ENCODE results near the gene MCF2L. TPM values are rescaled to one million over a fixed set of nuclear protein-coding genes. Genes with fewer than 3 reads are reported as not detected.

The MCF2L gene
- total RNA-seq, 1 donor from 2014 or later, result 40.4 TPM

DNA sequence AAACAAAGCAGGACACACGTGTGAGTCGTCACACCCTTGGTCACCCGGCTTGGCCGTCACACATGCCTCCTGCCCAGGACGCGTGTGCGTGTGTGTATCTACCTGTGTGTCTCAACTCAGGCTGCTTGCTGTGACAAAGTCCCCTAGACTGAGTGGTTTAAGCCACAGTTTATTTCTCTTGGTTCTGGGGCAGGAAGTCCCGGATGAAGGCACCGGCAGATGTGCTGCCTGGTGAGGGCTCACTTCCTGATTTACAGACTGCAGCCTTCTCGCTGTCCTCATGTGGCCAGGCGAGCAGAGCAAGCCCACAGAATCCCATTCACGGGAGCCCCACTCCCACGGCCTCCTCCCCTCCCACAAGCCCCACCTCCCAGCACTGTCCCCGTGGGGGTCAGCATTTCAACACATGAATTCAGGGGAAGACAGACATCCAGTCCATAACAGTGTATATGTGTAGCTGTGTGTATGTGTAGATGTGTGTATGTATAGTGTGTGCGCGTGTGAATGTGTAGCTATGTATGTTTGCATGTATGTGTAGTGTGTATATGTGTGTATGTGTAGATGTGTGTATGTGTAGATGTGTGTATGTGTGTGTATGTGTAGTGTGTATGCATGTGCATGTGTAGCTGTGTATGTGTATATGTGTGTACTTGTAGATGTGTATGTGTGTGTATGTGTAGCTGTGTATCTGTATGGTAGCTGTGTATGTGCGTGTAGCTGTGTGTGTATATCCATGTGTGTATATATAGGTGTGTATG is 51.5 kb downstream of the MCF2L start:
- H3K27me3 ChIP-seq, result no peaks in the 10 kb centered on the region
- H3K79me2 ChIP-seq (ENCODE audit: low read depth), result no peaks in the 10 kb centered on the region
- Mint-ChIP-seq H3K4me1 (peaks cover 30% of the 10 kb centered on the region), H3K4me3 (no peak overlapping the region), H3K27me3 (ENCODE audit: insufficient read depth, low read depth) (peaks cover 22% of the 10 kb centered on the region), H3K27ac (no peak overlapping the region), H3K9me3 (peaks cover 3% of the 10 kb centered on the region), H3K36me3 (peaks cover 28% of the 10 kb centered on the region)
- no peak overlapping the region for H3K9ac ChIP-seq
- peaks cover 25% of the 10 kb centered on the region for H3F3A ChIP-seq (ENCODE audit: low read depth)
- H2AFZ ChIP-seq (replicated peaks), result no peak overlapping the region
- H3K4me2 ChIP-seq, result no peak overlapping the region
- no peaks in the 10 kb centered on the region for H3K36me3 ChIP-seq
- no peak for DNase-seq (ENCODE audit: low spot score)
- H3K4me1 ChIP-seq, result peaks cover 25% of the 10 kb centered on the region
- TF ChIP-seq EZH2phosphoT487 (IDR thresholded peaks at IDR 0.05), result no peak
- TF ChIP-seq, protein P1, sequence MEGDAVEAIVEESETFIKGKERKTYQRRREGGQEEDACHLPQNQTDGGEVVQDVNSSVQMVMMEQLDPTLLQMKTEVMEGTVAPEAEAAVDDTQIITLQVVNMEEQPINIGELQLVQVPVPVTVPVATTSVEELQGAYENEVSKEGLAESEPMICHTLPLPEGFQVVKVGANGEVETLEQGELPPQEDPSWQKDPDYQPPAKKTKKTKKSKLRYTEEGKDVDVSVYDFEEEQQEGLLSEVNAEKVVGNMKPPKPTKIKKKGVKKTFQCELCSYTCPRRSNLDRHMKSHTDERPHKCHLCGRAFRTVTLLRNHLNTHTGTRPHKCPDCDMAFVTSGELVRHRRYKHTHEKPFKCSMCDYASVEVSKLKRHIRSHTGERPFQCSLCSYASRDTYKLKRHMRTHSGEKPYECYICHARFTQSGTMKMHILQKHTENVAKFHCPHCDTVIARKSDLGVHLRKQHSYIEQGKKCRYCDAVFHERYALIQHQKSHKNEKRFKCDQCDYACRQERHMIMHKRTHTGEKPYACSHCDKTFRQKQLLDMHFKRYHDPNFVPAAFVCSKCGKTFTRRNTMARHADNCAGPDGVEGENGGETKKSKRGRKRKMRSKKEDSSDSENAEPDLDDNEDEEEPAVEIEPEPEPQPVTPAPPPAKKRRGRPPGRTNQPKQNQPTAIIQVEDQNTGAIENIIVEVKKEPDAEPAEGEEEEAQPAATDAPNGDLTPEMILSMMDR (IDR thresholded peaks at IDR 0.05), result no peak
- TF ChIP-seq EZH2 (IDR thresholded peaks at IDR 0.05), result no peak
- no peak overlapping the region for H3K27ac ChIP-seq
- peaks cover 31% of the 10 kb centered on the region for H4K20me1 ChIP-seq (ENCODE audit: low read depth)
- H3K9me3 ChIP-seq (ENCODE audit: low read depth), result no peaks in the 10 kb centered on the region
- no peak overlapping the region for H3K4me3 ChIP-seq

DNA sequence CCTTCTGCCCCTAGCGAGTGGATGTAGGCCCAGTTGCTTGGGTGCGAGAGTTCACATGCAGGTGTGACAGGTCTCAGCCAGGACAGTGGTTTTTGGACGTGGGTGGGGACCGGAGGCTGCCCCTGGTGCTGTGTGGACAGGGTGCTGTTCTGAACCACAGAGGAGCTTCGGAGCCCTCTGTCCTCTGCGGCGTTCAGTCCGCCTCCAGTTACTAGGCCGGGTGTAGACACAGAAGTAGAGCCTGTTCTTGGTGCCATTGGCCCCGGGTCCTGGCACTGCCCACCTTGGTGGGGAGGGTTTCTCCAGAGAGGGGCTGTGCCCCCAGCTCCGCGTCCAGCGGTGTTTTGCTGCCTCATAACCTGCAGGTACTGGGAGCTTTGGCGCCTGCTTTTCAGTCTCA is 52.4 kb downstream of the MCF2L start:
- Mint-ChIP-seq H3K27ac (no peak overlapping the region), H3K4me1 (peaks cover 30% of the 10 kb centered on the region), H3K27me3 (ENCODE audit: insufficient read depth, low read depth) (peaks cover 22% of the 10 kb centered on the region), H3K4me3 (no peak overlapping the region), H3K9me3 (peaks cover 3% of the 10 kb centered on the region), H3K36me3 (peaks cover 28% of the 10 kb centered on the region)
- H3F3A ChIP-seq (ENCODE audit: low read depth), result peaks cover 25% of the 10 kb centered on the region
- no peaks in the 10 kb centered on the region for H3K9me3 ChIP-seq (ENCODE audit: low read depth)
- H3K9ac ChIP-seq, result no peak overlapping the region
- H3K79me2 ChIP-seq (ENCODE audit: low read depth), result no peaks in the 10 kb centered on the region
- peaks cover 25% of the 10 kb centered on the region for H3K4me1 ChIP-seq
- H3K36me3 ChIP-seq, result no peaks in the 10 kb centered on the region
- TF ChIP-seq, protein P1 (IDR thresholded peaks at IDR 0.05), result no peak
- no peak for TF ChIP-seq EZH2phosphoT487 (IDR thresholded peaks at IDR 0.05)
- TF ChIP-seq EZH2 (IDR thresholded peaks at IDR 0.05), result no peak
- no peak overlapping the region for H3K4me3 ChIP-seq
- H3K27ac ChIP-seq, result no peak overlapping the region
- H4K20me1 ChIP-seq (ENCODE audit: low read depth), result peaks cover 31% of the 10 kb centered on the region
- DNase-seq (ENCODE audit: low spot score), result no peak
- H3K4me2 ChIP-seq, result no peak overlapping the region
- no peak overlapping the region for H2AFZ ChIP-seq (replicated peaks)
- H3K27me3 ChIP-seq, result no peaks in the 10 kb centered on the region

DNA sequence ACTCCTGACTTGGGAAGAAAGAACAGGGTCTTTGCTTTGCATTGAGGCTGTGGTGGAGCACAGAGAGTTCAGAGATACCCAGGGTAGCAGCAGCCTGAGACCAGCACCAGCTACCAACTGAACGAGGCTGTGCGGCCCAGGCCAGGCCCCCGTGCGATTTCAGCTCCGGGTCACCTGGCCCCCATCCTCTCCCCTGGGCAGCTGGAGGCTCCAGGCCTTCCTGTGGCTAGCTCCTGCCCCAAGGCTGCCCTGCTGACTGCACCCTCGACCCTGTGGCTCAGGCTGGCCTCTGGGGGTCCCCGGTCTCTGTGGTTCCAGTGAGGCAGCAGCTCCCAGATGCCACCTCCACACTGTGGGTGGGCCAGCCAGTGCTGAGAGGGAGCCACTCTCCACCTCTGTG is 52.8 kb downstream of the MCF2L start:
- no peak overlapping the region for H2AFZ ChIP-seq (replicated peaks)
- no peaks in the 10 kb centered on the region for H3K9me3 ChIP-seq (ENCODE audit: low read depth)
- peak overlapping the region; percentile 35 for H3K4me2 ChIP-seq
- Mint-ChIP-seq H3K4me1 (peaks cover 30% of the 10 kb centered on the region), H3K27me3 (ENCODE audit: insufficient read depth, low read depth) (peaks cover 22% of the 10 kb centered on the region), H3K4me3 (no peak overlapping the region), H3K9me3 (peaks cover 3% of the 10 kb centered on the region), H3K36me3 (peaks cover 28% of the 10 kb centered on the region), H3K27ac (no peak overlapping the region)
- H3F3A ChIP-seq (ENCODE audit: low read depth), result peaks cover 25% of the 10 kb centered on the region
- H4K20me1 ChIP-seq (ENCODE audit: low read depth), result peaks cover 31% of the 10 kb centered on the region
- peaks cover 25% of the 10 kb centered on the region for H3K4me1 ChIP-seq
- peak overlapping the region; percentile 86 for H3K27ac ChIP-seq
- TF ChIP-seq, protein P1 (IDR thresholded peaks at IDR 0.05), result no peak
- TF ChIP-seq EZH2 (IDR thresholded peaks at IDR 0.05) (no peak), EZH2phosphoT487 (IDR thresholded peaks at IDR 0.05) (no peak)
- H3K79me2 ChIP-seq (ENCODE audit: low read depth), result no peaks in the 10 kb centered on the region
- no peaks in the 10 kb centered on the region for H3K27me3 ChIP-seq
- H3K9ac ChIP-seq, result no peak overlapping the region
- no peak overlapping the region for H3K4me3 ChIP-seq
- H3K36me3 ChIP-seq, result no peaks in the 10 kb centered on the region
- DNase-seq (ENCODE audit: low spot score), result no peak
